Right lobe of liver (tissue), 6 donors: Measurements from ENCODE around the gene TMEM79. TPM values are rescaled to one million over a fixed set of nuclear protein-coding genes. Genes with fewer than 3 reads are reported as not detected.
A peak's percentile ranks its signal among the peaks of the same experiment; 100 is the strongest.

ENCODE experiments used
- ATAC-seq, 4 donors: fragments of 200-7000 bp; cut with Tn5 transposase; one replicate each; pipeline ENCODE4 v1.9.1; 2020; ENCODE audit warnings: mild to moderate bottlenecking in 4 of 4, moderate library complexity in 4 of 4
- DNase-seq, 3 donors: peaks; one replicate each; pipeline ENCODE4 v3.0.0-alpha.2; 2020
- H3K27ac ChIP-seq, 3 donors: fragments of 200-600 bp; one replicate each; pipeline ENCODE4 v1.8.0; 2022
- H3K27me3 ChIP-seq, 2 donors: fragments of 200-600 bp; one replicate each; pipeline ENCODE4 v1.8.0; 2022
- H3K36me3 ChIP-seq, 4 donors: fragments of 200-600 bp; sonication (generic) in 1 of 4; one replicate each; pipeline versions ENCODE4 v1.5.1 to v1.8.0; 2017 to 2022; ENCODE audit warnings: control low read depth in 1 of 4
- H3K4me1 ChIP-seq, 4 donors: fragments of 200-600 bp; sonication (generic) in 1 of 4; one replicate each; pipeline versions ENCODE4 v1.5.1 to v1.8.0; 2017 to 2022; ENCODE audit warnings: control low read depth in 1 of 4
- H3K4me3 ChIP-seq, 3 donors: fragments of 200-600 bp; one replicate each; pipeline ENCODE4 v1.8.0; 2022
- H3K9me3 ChIP-seq, 4 donors: fragments of 200-600 bp; sonication (generic) in 1 of 4; one replicate each; pipeline versions ENCODE4 v1.5.1 to v1.8.0; 2017 to 2022; ENCODE audit warnings: control low read depth in 1 of 4
- CTCF ChIP-seq, 4 donors: fragments of 200-600 bp in 3 of 4; fragments of 450-650 bp in 1 of 4; IDR thresholded peaks; one replicate each; pipeline versions ENCODE4 v1.5.1 to v1.8.0; 2016 to 2022; ENCODE audit warnings: antibody characterized with exemption in 4 of 4, mild to moderate bottlenecking in 2 of 4
- POLR2A ChIP-seq: fragments of 450-650 bp; IDR thresholded peaks from one replicate; pipeline ENCODE4 v1.6.1; 2017; ENCODE audit warnings: antibody characterized with exemption, mild to moderate bottlenecking
- WGBS: methylation state at CpG from one replicate; pipeline ENCODE4 v1.1.6; 2018; ENCODE audit warnings: low coverage, low lambda C conversion rate; ENCODE audit not compliant: insufficient coverage; ENCODE audit errors: missing lambda C conversion rate; 5-methylcytosine and 5-hydroxymethylcytosine counted together
- intact Hi-C, 2 donors: fragments of 100-400 bp; cut with DNase I; formaldehyde crosslinking; loops; one replicate each; pipeline versions ENCODE4 v1.11.2 to v1.14.1; 2022
- total RNA-seq, 6 experiments: library from RNA; depleted of rRNA in 2 of 6; stranded (reverse); fragments of >200 nt in 2 of 6; fragmentation: NEBNext Ultra II Directional in 3 of 6; extraction: Animal tissue kit (Norgen Biotek cat#: 25700) in 3 of 6; gene quantifications; one replicate each; pipeline versions ENCODE4 v1.1.0 to v1.2.4, GENCODE V29; 2016 to 2023
- donor health status: DM: no; HTN: yes; CAD: no.
- donor health status: DM: no; HTN: no; CAD: no.
- donor health status: DM: no; HTN: no; CAD: no.
- donor health status: DM: no; HTN: yes; CAD: no.
- donor health status: DM: no; HTN: yes; CAD: no.

TMEM79 gene
- total RNA-seq, 6 experiments from 2014 or later, result 0.55 to 2.1 (median 1.5) TPM

- Histone ChIP-seq H3K36me3 (peaks cover 16 to 86% (median 35%) of the 10 kb centered on the region in 4 donors), H3K4me3 (no peak overlapping the region), H3K9me3 (no peaks in the 10 kb centered on the region), H3K4me1 (no peaks in the 10 kb centered on the region), H3K27me3 (no peaks in the 10 kb centered on the region), H3K27ac (no peak overlapping the region)
- no peak for DNase-seq
- no CpG with 5 or more reads among the region's 3 CpGs for WGBS
- ATAC-seq, result no peak
- intact Hi-C loops, result no loop called here
- TF ChIP-seq POLR2A, result no peak
- no peak for TF ChIP-seq CTCF (IDR thresholded peaks at IDR 0.05)
Observed at GRCh38 chr1:156253634-156254033, 30.5 kb upstream of the TMEM79 start.

- Histone ChIP-seq H3K27me3 (no peaks in the 10 kb centered on the region), H3K9me3 (no peaks in the 10 kb centered on the region), H3K36me3 (peaks cover 18 to 89% (median 43%) of the 10 kb centered on the region in 4 donors), H3K27ac (no peak overlapping the region), H3K4me1 (no peaks in the 10 kb centered on the region), H3K4me3 (no peak overlapping the region)
- intact Hi-C loops, result no loop called here
- DNase-seq (peak in 1 of 3 donors; percentile 0), ATAC-seq (no peak)
- TF ChIP-seq CTCF (IDR thresholded peaks at IDR 0.05) (no peak), POLR2A (no peak)
- WGBS, result 78% methylated on average over 2 of the region's 2 CpGs
Observed at GRCh38 chr1:156257711-156258110, 26.4 kb upstream of the TMEM79 start.

GRCh38 chr1:156258859-156259258 lies 25.3 kb upstream of the TMEM79 start:
- H3K4me3 ChIP-seq, result no peak overlapping the region
- H3K27me3 ChIP-seq, result no peaks in the 10 kb centered on the region
- H3K4me1 ChIP-seq, result no peaks in the 10 kb centered on the region
- DNase-seq (peak in 1 of 3 donors; percentile 22), ATAC-seq (no peak)
- intact Hi-C loops, result no loop called here
- H3K9me3 ChIP-seq, result no peaks in the 10 kb centered on the region
- H3K27ac ChIP-seq, result no peak overlapping the region
- H3K36me3 ChIP-seq, result peaks cover 23 to 88% (median 42%) of the 10 kb centered on the region in 4 donors
- TF ChIP-seq CTCF (IDR thresholded peaks at IDR 0.05) (no peak), POLR2A (no peak)
- WGBS, result no CpG with 5 or more reads among the region's 8 CpGs

GRCh38 chr1:156259805-156260204 lies 24.3 kb upstream of the TMEM79 start:
- H3K4me3 ChIP-seq, result no peak overlapping the region
- DNase-seq (peak in 1 of 3 donors; percentile 26), ATAC-seq (no peak)
- WGBS, result 68% methylated on average over 3 of the region's 3 CpGs
- no peaks in the 10 kb centered on the region for H3K27me3 ChIP-seq
- H3K36me3 ChIP-seq, result peaks cover 18 to 85% (median 44%) of the 10 kb centered on the region in 4 donors
- H3K9me3 ChIP-seq, result no peaks in the 10 kb centered on the region
- TF ChIP-seq POLR2A (no peak), CTCF (IDR thresholded peaks at IDR 0.05) (peak in 1 of 4 donors; percentile 17)
- H3K27ac ChIP-seq, result no peak overlapping the region
- intact Hi-C loops, result no loop called here
- H3K4me1 ChIP-seq, result no peaks in the 10 kb centered on the region

- intact Hi-C loops, result no loop called here
- Histone ChIP-seq H3K9me3 (no peaks in the 10 kb centered on the region), H3K36me3 (peaks cover 18 to 87% (median 45%) of the 10 kb centered on the region in 4 donors), H3K4me3 (no peak overlapping the region), H3K4me1 (no peaks in the 10 kb centered on the region), H3K27ac (no peak overlapping the region), H3K27me3 (no peaks in the 10 kb centered on the region)
- peak in 1 of 3 donors; percentile 45 for DNase-seq
- TF ChIP-seq CTCF (IDR thresholded peaks at IDR 0.05) (no peak), POLR2A (no peak)
- peak in 1 of 4 donors; percentile 75 for ATAC-seq
- 92% methylated on average over 2 of the region's 2 CpGs for WGBS
Observed at GRCh38 chr1:156260896-156261295, 23.2 kb upstream of the TMEM79 start.
